ENCODE measurements around the gene CUEDC2.

DNA sequence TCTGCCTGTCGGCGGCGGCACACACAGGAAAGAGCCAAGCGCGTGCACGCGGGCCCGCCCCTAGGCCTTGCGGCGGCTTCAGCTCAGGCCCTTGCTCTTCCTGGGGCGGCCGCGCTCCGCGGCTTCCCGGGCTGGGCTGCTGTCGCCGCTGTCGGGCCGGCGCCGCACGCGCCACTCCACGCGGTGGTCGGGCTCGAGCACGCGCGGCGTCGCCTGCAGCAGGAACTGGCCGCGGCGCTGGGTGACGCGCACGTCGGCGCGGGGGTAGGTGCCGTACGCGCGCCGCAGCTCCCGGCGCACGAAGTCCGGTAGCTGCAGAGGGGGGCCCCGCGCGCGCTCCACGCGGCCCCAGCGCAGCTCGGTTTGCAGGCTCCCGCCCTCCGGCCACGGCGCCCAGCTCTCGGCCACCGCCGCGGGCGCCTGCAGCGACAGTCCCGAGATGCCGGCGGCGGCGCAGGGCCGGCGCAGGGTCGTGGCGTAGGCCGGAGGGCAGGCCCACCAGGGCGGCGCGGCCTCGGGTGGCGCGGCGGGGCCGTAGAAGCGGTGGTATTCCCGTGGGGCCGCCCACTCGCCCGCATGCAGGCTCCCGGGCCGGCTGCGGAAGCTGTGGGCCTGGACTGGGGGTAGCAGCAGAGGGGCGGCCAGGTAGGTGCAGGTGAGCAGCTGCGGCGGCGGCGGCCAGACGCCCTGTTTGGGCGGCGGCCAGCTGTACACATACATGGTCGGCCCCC is 18.2 kb upstream of the CUEDC2 start:
- TF ChIP-seq POLR2A (IDR thresholded peaks at IDR 0.05; ENCODE audit: low read depth, low read length): peak; percentile 51
- 0 out of 2 replicates have a peak, but pooled peaks have one; percentile 60 for TF ChIP-seq POLR2AphosphoS5 (IDR thresholded peaks at IDR 0.05; ENCODE audit: low read depth, low read length)
- peak; percentile 69 for TF ChIP-seq TAF1 (IDR thresholded peaks at IDR 0.05; ENCODE audit: low read depth, low read length)
